NCI-H446 treated with DMSO at 0.1 percent for 48 hours (cell line): ENCODE data around the gene DSC3.

Experiments
- DNase-seq: peaks from one replicate; lab custom pipeline; 2025; lab: John Stamatoyannopoulos, UW

The DSC3 gene

DNA sequence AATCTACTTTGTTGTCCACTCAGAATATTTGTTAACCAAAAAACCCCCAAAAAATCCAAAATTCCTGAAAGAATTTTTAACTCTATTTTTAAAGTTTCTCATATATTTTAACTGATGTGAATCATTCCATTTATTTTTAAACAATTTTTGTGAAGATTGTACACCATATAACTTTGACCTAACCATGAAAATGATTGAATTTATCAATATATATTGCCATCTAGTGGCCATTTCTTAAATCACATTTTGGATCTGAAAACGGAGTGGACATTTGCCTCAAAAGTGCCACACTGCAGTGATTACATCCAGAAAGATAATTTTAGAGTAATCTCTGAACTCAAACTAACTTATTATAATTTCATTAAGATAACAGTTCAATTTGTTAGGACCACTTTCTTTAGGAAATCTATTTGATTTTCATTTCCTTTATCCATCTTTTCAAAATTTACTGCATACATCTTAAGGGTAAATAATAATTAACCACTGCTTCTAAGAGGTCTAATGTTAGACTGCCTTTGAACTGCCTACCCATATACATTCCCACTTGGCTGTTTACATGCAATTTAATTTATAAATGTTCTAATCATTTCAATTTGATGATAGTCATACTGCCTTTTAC lies 71.1 kb downstream of the DSC3 start:
- peak; percentile 1 for DNase-seq

DNA sequence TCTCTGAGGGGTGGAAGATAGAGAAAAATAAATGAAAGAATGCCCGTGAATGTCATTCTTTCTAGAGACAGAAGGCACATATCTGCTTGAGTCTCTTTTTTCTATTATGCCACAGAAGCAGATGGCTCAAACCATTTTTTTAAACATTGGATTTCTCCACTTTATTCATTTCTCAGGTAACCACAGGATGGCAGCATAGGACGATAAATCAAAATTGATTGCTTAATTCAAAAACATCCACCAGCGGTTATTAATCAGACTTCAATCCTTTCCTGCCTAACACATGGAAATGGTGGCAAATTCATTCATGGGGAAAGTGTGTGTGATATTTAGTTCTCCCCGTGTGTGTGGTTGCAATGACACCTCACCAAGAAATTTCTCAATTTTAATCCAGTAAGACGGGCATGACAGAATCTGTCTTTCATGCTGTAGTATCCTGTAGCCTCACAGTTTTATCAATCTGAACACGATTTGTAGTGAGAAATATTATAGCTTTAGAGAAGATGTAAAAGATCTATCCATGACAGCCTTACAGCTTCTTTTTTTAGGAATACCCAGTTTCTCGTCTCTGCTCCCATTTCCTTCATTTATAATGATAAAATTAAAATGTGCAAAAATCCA lies 72.2 kb downstream of the DSC3 start:
- DNase-seq: no peak

DNA sequence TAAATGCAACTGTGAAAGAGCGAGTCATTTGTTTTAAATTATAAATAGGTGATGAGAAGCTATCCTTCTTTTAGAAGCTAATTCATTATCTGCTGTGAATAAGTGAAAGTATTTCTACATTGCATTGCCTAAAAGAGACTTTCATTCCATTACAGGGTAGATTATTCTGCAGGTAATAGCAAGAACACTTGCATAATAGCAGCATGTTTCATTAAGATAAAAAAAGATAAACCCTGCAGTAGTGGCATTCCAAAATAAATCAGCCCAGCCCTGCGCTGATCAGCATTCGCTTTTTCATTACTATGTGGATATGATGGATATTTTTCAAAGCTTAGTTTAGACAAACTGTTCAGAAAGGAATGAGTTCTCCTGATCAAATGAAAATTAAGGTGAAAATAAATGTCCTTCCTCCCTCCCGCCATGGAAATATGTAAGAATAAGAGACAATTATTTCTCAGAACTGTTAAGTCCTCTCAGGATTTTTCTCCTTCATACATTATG lies 72.8 kb downstream of the DSC3 start:
- no peak for DNase-seq

DNA sequence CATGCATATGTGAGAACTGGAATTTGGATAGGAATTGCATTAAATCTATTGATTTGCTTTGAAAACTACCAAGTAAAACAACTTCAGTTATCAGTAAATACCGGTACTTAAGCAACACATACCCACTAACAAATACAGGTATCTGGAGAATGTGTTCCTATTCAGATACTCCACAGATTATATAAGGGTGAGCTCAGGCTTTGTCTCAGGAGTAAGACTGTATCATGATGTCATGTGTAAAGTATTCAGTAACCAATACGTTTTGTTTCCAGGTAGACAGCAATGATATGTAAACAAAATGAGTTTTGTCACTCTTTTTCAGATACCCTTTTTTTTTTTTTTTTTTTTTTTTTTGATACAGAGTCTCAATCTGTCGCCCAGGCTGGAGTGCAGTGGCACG lies 74.8 kb downstream of the DSC3 start:
- no peak for DNase-seq

DNA sequence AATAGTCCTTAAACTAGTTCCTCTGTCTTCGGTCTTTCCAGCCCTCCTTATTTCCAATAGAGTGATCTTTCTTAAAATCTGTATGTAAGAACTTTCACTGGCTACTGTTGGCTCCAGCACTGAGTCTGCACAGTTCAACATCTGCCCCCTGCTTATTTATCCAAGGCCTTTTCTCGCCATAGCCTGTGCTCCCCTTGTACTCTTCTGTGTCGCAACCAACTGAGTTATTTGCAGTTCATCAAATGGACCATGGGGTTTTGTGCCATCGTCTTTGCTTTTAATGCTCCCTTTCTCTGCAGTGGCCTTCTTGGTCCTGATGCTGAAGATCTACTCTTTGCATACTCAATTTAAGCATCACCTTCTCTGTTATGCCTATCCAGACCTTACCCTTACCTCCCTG lies 77.3 kb downstream of the DSC3 start:
- DNase-seq: no peak

DNA sequence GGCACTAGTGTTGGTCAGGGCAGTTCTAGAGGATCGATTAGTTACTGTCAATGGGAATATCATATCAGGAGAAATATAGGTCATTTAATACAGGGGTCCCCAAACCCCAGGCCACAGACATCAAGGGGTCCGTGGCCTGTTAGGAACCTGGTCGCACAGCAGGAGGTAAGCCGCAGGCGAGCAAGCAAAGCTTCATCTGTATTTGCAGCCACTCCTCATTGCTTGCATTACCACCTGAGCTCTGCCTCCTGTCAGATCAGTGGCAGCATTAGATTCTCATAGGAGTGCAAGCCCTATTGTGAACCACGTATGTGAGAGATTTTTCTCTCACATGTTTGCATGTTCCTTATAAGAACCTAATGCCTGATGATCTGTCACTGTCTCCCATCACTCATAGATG lies 81.9 kb downstream of the DSC3 start:
- DNase-seq: no peak

DNA sequence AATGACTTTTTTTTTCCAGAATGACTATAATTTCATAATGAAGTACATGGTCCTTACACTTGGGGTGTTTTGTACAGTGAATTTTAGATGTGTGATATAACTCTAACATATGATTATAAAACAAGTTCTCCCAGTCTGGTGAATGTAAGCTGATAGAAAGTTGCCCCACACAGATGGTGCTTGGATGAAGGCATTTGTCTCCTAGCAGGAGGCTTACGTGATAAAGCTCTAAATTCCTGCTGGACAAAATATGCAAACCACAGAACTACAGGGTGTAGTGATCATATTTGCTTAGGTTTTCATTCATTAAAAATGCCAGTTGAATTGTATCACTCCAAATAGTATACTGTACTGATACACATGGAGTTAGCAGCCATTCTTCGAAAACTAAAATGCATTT lies 85.5 kb downstream of the DSC3 start:
- DNase-seq: no peak

DNA sequence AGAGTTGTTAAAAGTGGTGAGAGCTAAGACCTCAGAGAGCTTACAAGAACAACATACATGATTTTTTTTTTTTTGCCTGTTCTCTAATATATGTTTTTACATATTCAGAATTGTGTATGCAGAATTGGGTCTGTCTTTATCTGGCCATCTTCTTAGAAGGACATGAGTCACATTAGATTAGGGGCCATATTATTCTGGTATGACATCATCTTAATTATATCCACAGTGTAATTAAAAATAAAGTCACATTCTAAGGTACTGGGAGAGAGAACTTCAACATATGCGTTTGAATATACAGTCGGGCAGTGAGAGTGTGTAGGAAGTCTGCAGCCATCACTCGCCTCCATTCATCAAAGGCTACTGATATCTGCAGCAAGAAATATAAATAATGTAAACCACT lies 88.3 kb downstream of the DSC3 start:
- no peak for DNase-seq

DNA sequence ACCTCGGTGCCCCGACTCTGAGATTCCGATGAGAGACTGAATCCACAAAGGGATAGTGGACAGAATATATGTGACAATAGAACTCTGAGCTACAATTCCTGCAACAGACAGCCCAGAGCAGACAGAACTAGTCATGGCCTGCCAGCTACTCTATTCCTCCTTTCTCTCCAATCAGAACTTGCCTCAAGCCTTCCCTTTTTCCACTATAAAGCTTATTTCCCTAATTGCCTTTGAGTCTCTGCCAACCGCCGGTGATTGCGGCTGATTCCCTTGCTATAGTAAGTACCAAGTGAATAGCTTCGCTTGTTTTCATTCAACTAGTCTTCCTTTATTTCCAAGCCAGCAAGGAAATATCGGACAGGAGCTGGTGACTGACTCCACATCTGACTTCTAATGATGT lies 96.8 kb downstream of the DSC3 start:
- DNase-seq: no peak

DNA sequence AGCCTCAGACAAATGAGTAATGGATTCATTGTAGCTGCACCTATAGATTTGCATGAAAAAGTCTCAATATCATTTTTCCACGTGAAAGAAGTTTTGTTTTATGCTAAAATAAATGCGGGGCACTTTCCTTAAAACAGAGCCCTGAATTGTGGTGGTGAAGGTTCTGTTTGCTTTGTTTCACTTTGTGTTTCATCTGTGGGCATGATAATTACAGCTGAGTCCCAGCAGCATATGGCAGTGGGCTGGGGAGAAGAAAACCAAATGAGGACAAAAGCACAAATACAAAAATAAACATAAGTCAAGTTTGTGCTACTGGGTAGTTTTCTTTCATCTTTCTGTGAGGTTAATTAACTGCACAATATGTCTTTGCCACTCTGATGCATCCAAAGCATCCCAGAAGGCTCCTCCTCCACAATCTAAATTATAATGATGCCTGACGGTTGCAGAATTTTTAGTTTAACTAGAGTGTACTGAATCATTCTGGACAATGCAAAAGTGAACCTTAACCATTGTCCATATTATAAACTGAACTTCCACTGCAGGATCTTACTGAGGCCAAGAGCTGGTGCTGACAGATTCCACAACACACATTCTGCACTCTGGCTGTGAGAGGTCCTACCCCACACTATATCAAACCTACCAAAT lies 97.6 kb downstream of the DSC3 start:
- DNase-seq: no peak

DNA sequence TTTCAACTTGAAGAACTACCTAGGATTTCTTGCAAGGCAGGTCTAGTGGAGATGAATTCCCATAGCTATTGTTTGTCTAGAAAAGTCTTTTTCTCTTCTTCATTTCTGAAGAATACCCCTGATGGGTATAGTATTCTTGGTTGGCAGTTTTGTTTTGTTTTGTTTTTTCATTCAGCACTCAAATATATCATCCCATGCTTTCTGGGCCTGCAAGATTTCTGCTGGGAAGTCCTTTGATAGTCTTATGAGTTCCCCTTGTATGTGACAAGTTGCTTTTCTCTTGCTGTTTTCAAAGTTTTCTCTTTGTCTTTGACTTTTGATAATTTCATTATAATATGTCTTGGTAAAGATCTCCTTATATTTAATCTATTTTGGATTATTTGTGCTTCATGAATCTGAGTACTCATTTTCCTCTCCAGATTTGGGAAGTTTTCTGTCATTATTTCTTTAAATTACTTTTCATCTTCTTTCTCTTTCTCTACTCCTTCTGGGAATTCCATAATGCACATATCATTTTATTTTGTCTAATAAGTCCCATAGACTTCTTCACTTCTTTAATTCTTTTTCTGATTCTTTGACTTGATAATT lies 101.5 kb downstream of the DSC3 start:
- DNase-seq: no peak
